COLO668 (cell line): Measurements from ENCODE around the gene SLC2A8.

Experiments used
- DNase-seq: peaks from one replicate; lab custom pipeline; 2025; ENCODE audit not compliant: unreplicated experiment; lab: John Stamatoyannopoulos, UW

The SLC2A8 gene, protein sequence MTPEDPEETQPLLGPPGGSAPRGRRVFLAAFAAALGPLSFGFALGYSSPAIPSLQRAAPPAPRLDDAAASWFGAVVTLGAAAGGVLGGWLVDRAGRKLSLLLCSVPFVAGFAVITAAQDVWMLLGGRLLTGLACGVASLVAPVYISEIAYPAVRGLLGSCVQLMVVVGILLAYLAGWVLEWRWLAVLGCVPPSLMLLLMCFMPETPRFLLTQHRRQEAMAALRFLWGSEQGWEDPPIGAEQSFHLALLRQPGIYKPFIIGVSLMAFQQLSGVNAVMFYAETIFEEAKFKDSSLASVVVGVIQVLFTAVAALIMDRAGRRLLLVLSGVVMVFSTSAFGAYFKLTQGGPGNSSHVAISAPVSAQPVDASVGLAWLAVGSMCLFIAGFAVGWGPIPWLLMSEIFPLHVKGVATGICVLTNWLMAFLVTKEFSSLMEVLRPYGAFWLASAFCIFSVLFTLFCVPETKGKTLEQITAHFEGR

DNA sequence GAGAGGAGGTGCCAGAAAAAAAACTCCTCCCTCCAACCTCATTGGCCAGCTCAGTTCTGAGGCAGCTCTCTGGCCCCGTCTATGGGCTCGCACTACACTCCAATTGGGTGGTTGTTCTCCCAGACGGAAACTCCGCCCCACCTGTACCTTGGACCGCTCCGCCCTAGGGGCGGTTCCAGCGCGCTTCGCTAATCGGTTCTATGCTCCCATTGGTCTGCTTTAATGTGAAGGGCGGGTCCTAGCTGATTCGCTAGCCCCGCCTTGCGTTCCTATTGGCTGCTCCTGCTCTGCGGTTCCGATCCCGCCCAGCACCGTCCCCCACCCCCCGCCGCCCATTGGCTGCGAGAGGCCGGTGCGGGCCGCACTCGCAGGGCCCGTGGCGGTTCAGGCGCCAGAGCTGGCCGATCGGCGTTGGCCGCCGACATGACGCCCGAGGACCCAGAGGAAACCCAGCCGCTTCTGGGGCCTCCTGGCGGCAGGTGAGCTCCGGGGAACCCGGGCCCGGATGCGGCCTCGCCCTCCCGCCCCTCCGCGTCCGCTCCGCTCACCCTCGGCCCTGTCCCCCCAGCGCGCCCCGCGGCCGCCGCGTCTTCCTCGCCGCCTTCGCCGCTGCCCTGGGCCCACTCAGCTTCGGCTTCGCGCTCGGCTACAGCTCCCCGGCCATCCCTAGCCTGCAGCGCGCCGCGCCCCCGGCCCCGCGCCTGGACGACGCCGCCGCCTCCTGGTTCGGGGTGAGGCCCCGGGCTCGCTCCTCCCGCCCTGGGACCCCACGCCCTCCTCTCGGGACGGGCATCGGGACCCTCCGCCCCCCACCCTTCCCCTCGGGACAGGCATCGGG, at the start of gene SLC2A8:
TSS of gene SLC2A8 (plus strand) at position 362 of the 838 bp plus-strand sequence. CDS start at position 424, 62 bp downstream.
- DNase-seq = peak; percentile 99

DNA sequence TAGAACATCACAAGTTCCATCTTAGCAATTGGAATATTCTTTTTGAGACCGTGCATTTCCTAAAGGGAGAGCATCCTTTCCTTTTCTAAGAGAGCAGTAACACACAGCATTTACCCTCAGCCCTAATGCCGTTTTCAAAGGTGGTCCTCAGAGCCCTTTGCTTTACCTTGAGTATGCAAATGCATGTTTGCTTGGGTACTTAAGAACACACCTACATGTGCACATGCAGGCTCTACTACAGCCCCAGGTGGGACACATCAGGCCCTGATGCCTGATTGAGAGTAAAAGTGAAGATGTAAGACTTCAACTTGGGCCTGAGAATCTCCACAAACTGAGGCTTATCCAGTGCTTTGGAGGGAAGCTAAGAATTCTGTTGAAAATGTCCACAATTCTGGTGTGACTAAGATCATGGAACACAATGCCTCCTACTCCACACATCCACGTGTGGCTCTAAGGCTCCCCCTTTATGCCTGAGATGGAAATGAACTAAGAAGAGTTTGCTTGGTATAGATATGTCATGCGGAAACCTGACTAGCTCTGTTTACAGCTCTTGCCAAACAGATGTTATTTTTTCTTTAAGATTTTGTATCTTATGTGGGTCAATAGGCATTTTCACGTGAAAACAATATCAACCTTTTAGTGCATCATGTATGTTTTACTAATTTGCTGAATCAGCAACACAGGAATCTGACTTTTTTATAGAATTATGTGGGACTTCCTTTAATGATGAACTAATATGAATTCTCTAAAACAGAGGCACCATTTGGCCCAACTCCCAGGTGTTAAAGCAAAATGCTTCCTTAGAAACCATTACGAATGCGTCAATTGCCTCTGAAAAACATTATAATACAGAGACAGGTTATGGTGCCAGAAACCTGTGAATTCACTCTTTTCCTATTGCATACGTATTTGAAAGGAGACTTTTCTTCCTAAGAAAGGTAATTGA, 48.9 kb upstream of the SLC2A8 start:
- DNase-seq = no peak

DNA sequence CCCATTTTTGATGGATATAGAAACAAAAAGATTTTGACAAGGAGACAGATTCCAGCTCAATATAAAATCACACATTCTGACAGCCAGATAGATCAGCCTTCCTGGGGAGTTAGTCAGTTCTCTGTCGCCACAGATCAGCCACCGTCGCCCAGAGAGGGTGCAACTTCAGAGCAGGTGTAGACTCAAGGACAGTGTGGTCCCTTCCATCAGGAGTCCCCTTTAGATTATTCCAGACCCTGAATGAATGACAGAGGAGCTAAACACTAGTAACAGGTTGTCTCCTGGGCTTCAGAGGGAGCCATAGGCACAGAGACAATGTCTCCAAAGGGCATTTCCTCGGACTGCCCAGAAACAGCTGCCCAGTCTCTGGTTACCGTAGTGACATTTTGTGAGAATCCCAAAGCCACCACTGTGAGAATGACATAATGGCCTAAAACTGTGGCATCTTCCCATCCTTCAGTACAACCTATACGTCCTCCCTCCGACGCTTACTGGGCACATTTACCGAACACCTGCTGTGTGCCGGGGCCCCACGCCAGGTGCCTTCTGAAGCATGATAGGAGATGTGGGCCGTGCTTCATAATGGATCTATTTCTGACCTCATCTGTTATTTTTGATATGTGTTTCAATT, 47.4 kb upstream of the SLC2A8 start:
- peak; percentile 80 for DNase-seq

DNA sequence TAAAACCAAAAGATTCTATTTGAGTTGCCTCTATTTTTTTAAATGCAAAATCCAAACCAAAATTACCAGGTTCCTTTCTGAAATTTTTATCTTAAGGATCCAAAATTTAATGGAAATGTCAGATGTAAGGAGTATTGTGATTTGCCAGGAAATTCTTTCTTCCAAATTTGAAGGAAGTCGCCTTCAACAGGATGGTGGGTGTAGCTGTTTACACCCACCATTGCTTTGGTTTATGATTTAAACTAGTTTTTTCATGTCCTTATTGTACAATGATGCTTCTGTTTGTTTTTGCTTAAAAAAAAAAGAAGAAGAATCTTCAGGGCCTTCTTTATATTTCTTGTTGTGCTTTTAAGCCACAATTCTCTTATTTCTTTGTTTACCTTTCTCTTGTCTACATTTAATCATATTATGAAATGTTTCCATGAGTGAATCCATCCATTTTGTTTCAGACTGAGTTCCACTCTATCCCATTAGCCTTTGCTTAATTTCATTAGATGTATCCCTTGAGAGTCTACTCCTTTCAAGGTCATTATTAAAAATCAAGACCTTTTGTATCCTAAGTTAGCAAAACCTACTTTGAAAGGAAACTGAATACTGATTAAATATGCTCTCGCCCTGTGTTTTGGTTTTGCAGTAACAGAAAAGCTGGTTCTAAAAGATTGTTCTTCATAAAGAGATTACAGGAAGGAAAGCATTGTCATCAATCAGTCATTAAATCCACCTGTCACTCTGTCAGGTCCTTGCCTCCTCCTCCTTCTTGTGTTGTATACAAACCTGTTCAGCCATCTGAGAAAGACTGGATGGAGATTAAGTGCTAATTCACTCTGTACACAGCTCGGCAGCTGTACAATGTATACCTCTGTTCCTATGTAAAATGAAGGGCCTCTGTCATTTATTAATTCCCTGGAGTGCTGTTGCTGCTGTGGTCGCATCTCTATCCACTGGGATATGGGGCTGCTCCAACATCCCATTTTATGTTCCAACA, 45.5 kb upstream of the SLC2A8 start:
- peak; percentile 23 for DNase-seq

DNA sequence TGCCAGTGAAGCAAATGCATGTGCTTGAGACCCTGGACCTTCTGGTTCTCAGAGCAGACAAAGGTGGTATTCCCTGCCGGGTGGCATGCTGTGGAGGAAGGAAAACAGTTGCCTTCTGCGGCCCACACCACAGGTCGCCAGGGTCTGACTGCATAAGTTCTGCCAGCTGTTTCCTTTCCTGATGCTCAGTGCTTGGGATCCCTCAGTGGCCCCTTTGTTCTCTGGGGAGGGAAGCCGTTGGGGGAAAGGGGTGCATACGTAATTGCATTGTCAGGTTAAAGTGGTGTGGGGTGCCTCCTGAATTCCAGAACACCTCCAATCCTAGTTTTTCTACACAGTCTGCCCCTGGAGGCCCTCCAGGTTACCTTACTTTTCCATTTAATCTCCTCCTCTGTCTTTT, 43.1 kb upstream of the SLC2A8 start:
- no peak for DNase-seq

DNA sequence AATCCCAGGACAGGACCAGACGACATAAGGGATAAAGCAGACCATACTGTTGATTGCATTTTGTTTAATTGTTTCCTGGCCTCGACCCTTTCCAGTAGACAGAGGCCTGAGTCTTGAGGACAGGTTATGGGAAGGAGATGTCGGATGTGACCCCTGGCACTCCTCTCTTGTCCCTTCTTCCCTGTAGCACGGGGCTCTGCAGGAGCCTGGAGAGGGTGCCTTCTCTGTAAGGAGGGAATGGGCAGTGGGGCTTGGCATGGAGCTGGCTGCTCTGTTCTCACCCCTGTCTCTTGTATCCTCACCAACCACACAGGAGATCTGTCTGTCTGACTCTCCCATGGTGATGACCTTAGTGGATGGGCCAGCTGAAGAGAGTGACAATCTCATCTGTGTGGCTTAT, 40.1 kb upstream of the SLC2A8 start:
- no peak for DNase-seq

DNA sequence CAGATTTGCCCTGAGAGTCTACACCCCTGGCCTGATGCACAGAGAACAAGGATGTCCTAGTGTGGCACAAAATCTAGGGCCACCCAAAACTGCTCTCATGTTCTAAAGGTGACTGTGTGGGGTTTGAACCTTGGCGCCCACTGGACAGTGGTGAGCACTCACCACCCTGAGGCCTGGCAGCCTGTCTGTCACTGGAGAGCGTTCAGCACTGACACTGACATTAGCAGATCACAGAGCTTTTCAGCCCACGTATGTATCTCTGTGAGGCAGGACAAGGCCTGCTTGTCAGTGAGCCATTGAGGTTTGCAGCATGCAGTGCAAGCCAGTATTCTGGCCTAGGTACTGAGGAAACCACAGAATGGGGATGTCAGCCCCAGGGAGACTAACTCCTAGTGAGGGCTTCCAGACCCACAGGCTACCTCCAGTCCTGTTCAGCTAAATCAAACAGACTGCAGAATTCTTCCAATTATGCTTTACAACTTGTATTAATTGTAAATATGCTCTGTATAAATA, 38.9 kb upstream of the SLC2A8 start:
- DNase-seq = no peak

DNA sequence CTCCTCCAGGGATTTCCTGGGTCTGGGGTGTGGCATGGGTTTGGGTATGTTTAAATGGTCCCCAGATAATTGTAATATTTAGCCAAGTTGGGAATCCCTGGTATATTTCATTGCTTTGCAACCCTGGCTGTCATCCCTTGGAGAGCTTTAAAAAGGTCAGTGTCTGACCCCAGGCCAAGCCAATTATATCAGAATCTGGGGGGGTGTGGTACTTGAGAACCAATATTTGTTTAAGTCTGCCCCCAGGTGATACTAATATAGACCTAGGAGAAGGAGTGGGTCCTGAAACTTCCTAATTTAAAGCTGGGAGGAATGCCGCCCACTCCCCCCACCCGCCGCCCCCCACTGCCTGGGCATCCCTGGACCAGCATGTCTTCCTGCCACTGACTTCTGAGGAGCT, 38.2 kb upstream of the SLC2A8 start:
- DNase-seq = no peak

DNA sequence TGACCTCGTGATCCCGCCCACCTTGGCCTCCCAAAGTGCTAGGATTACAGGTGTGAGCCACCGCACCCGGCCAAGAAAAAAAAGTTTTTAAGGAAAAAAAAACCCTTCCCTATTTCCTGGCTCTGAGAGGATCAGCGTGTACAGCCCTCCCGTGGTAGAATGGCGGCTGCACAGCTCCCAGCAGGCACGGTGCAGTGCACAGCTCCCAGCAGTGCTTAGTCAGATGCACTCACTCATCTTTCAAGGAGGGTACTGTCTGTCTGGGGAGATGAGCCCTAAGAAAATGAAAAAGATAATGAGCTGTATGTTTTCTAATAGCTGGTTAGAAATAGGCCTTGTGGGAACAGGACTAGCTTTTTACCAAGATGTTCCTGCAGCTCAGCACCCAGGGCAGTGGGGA, 36.7 kb upstream of the SLC2A8 start:
- DNase-seq = no peak

DNA sequence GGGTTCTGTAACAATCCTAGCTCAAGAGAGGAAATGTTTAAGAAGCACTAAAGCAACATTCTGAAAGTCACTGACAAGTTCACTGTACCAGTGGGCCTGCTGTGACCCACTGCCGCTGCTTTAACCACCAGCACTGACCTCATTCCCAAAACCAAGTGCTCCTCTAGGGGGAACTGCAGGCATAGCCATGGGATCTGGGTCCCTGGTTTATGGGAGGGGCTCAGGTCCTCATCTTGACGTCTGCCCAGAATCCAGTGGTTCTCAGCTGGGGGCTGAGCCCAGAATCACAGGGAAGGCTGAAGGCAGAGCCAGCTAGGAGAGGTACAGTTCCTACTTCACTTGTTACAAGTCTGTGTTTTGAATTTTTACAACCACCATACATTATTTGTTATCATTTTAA, 36.1 kb upstream of the SLC2A8 start:
- DNase-seq = no peak

DNA sequence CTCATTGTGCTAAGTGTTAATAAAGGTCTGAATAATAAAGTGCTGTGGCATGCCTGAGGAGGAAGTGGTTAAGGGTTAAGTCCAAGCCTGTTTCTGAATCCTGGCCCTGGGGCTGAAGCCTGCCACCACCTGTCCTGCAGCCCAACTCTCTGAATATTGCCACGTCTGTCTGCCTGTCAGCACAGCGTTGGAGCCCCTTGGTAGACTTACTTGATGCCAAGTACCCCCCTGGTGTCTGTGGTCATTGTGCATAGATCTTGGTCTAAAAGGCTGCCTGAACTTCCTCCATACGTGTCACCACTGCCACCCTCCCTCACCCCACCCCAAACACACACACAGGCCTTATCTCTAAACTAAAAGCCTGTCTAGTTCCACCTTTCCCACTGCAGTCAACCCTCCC, 35.4 kb upstream of the SLC2A8 start:
- DNase-seq = no peak

DNA sequence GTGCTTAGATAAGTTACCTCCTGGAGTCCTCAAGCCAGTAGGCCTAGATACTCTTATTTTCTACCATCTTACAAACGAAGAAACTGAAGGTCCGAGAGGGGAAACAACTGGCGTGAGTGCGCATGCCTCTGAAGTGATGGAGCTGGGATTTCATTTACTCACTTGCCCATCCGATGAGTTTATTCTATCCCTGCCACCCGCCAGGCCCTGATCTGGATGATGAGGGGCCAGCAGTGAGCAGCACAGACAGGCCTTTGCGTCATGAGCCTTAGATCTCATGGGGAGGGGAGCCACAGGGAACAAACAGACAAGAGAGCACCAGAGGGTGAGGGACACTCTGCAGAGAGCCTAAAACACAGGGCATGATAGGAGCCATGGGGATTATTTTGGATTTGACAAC, 34.1 kb upstream of the SLC2A8 start:
- DNase-seq = no peak

DNA sequence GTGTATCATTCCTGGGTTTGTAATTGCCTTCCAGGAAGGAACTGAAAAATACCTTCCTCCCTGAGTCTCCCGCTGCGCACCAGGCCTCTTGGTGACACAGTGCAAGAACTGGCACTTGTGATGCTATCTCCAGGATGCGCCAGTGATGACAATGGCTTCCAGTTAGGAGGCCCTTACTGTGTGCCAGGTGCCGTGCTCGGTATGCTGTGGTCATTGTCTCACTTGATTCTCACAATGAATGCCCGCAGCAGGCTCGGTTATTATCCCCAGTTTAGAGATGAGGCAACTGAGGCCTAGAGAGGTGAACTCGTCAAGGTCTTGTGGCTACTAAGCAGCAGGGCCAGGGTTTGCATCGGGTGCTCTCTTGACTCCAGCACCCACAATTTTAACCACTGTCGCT, 31.5 kb upstream of the SLC2A8 start:
- no peak for DNase-seq

DNA sequence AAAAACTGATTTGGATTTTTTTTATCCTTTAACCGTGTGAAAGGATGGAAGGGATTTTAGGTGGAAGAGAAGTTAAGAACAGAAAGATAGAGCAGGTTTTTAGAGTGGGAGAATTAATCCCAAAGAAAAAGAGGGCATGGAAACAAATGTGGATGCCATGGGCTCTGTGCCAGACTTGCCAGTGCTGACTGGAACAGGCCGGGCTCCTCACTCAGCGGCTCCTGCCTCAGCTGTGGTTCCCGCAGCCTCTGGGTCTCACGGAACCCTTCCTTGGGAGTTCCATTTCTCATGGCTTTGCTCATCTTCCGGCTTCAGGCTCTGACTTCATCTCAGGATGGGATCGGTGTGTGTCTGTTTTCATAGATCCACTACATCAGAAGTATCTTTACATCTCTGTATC, 30.4 kb upstream of the SLC2A8 start:
- DNase-seq = no peak

DNA sequence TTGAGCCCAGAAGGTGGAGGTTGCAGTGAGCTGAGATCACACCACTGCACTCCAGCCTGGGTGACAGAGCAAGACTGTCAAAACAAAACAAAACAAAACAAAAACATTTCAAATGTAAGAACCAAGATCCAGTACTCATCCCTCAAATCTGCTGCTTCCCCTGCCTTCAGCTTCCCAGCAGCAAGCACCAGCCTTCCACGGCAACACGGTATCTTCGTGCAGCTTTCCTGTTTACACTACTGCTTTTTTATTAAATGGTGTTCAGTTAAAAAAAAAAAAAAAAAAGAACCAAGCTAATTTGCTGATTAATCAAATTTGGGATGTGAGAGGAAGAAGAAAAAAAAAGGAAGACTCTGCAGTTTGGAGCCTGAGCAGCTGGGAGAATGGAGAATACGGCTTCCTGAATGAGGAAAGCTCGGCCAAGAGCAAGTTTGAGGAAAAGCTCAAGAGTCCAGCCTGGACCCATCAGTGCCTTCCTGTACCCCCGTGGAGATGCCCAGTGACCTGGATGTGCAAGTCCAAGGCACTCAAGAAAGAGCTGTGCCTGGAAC, 28.0 kb upstream of the SLC2A8 start:
- DNase-seq = no peak

DNA sequence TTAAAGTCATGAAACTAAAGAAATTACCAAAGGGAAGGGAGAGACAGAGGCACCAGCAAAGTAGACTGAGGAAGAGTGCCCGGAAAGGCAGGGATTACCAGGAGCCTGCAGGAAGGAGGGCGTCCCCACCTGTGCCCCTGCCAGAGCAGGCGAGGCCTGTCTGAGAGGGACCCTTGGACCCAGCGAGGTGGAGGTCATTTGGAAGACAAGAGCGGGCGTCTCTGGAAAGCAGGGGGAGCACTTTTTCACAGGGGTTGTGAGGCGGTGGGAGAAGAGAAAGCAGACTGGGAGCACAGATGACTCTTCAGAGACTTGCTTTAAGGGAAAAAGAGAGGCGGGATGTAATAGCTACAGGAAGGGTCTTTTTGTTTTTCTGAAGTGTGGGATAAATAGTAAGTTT, 27.5 kb upstream of the SLC2A8 start:
- no peak for DNase-seq

DNA sequence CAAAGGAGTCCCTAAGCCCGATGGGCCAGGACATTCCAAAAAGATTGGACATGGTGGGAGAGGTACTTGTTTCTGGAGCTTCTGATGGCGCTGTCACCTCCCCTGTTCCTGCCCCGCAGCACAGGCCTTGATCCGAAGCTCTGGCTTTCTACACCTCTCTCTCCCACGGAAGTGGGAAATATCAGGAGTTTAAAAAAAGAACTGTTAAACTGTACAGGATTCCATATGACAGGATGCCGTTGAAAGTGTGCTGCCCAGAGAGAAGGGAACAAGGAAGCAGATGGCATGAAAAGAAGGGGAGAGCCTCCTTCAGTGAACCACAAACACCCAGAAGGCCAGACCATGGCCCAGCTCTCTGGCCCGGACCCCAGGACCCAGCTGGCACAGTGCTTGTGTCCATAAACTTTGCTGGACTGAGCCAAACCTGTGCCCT, 26.8 kb upstream of the SLC2A8 start:
- DNase-seq = no peak

DNA sequence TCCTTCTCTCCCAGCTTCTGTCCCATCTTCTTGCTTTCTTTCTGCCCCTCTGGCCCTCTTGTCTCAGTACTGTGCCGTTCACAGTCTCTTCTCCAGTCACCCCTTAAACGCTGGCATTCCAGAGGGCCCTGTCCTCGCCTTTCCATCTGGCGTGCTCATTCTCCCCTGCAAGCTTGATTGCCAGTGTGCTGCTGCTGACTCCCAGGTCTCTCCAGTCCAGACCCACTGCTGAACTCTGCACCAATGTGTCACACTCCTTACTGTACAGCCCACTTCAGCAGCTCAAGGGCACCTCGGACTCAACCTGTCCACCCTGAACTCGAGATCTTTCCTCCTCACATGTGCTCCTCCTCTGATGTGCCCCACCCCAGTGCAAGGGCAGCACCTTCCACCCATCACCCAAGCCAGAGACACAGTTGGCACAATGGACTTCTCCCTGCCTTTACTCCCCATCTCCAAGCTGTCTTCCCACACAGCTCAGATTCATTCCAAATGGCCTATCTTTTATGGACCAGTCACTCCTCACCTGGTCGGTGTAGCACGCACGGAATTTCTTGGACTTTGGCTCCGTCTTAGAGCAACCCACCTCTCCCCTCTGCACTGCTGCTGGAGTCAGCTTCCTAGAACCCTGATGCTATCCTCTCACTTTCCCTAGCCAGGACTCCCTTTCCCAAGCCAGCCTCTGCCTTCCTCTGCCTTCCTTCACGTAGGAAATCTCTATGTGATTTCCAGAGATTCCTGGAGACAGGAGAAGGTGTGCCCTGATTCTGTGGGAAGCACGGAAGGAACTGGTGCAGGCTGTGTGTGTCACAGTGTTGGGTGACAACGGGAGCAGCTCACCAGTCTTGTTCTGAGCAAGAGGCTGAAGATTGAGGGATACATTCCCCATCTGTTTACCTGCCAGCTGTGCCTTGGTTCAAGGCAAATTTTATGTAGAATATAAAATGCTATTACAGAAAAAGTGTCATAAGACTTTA, 26.0 kb upstream of the SLC2A8 start:
- DNase-seq = no peak
